Prostate gland (tissue), 2 donors: Measurements from ENCODE around the gene PRKAG2. TPM values are rescaled to one million over a fixed set of nuclear protein-coding genes. Genes with fewer than 3 reads are reported as not detected.

Experiments
- DNase-seq: peaks from one replicate; pipeline ENCODE4 v3.0.0-alpha.2; 2019; ENCODE audit warnings: low spot score
- H3K27ac ChIP-seq, 2 donors: fragments of 200-600 bp; sonication (generic); 2 replicates each; pipeline ENCODE4 v1.5.1; 2017 to 2019
- H3K27me3 ChIP-seq: fragments of 200-600 bp; sonication (generic); replicated peaks from 2 replicates; pipeline ENCODE4 v1.5.1; 2019; ENCODE audit not compliant: insufficient read depth
- H3K36me3 ChIP-seq, 2 donors: fragments of 200-600 bp; sonication (generic); 1 replicate in 1 of 2; 2 replicates in 1 of 2; pipeline versions ENCODE4 v1.5.1 to v1.8.1; 2017 to 2019
- H3K4me1 ChIP-seq: fragments of 200-600 bp; sonication (generic); replicated peaks from 2 replicates; pipeline ENCODE4 v1.5.1; 2019
- H3K4me3 ChIP-seq, 2 donors: fragments of 200-600 bp; sonication (generic); 2 replicates each; pipeline ENCODE4 v1.5.1; 2017 to 2019
- H3K9me3 ChIP-seq: fragments of 200-600 bp; sonication (generic); 2 replicates; pipeline ENCODE4 v1.5.1; 2017
- POLR2A ChIP-seq: fragments of 450-650 bp; IDR thresholded peaks from one replicate; pipeline ENCODE4 v1.6.1; 2016; ENCODE audit warnings: antibody characterized with exemption, mild to moderate bottlenecking
- POLR2AphosphoS5 ChIP-seq: sonication (generic); formaldehyde crosslinking; IDR thresholded peaks from one replicate; pipeline ENCODE4 v1.6.1; 2017; ENCODE audit warnings: antibody characterized with exemption
- WGBS: methylation state at CpG from one replicate; pipeline ENCODE4 v1.1.5; 2018; 5-methylcytosine and 5-hydroxymethylcytosine counted together
- intact Hi-C: fragments of 100-400 bp; cut with DNase I; formaldehyde crosslinking; loops from one replicate; pipeline ENCODE4 v1.14.2; 2022
- total RNA-seq, 2 donors: library from RNA; depleted of rRNA; stranded (reverse); fragments of >200 nt; gene quantifications; one replicate each; pipeline ENCODE4 v1.1.0, GENCODE V29; 2016
- TF ChIP-seq, protein P1 (sequence below), 4 experiments: fragments of 200-600 bp in 2 of 4; fragments of 450-650 bp in 2 of 4; sonication (generic) in 2 of 4; IDR thresholded peaks; 1 replicate in 3 of 4; 2 replicates in 1 of 4; pipeline ENCODE4 v1.5.1; 2016 to 2019; ENCODE audit warnings: antibody characterized with exemption in 4 of 4, mild to moderate bottlenecking in 2 of 4, moderate library complexity in 2 of 4

Gene PRKAG2
- total RNA-seq, 2 donors from 2014 or later, result 31.6 to 38.1 TPM

DNA sequence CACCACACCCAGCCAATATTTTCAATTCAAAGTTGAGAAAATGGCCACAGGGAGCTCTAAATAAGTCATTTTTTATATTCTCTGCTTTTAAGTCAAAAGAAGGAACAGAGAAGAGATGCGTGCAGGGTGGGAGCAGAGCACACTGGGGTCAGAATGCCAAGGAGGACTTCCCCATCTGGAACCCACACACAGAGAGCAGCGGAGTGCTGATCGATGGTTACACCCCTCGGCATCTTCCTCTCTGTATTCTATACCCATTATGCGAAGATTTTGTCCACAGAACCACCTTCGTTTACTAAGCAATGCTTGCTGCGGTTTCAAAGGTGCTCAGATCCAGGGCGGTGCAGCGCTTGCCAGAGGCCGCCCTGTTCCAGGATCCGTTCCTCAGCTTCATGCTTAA, 265.9 kb downstream of the PRKAG2 start:
- DNase-seq, result no peak
- Histone ChIP-seq H3K4me1 (no peaks in the 10 kb centered on the region), H3K27me3 (no peaks in the 10 kb centered on the region), H3K27ac (no peak overlapping the region), H3K36me3 (no peaks in the 10 kb centered on the region), H3K4me3 (no peak overlapping the region), H3K9me3 (no peaks in the 10 kb centered on the region)
- no peak for TF ChIP-seq POLR2AphosphoS5
- no peak for TF ChIP-seq POLR2A
- TF ChIP-seq, protein P1, sequence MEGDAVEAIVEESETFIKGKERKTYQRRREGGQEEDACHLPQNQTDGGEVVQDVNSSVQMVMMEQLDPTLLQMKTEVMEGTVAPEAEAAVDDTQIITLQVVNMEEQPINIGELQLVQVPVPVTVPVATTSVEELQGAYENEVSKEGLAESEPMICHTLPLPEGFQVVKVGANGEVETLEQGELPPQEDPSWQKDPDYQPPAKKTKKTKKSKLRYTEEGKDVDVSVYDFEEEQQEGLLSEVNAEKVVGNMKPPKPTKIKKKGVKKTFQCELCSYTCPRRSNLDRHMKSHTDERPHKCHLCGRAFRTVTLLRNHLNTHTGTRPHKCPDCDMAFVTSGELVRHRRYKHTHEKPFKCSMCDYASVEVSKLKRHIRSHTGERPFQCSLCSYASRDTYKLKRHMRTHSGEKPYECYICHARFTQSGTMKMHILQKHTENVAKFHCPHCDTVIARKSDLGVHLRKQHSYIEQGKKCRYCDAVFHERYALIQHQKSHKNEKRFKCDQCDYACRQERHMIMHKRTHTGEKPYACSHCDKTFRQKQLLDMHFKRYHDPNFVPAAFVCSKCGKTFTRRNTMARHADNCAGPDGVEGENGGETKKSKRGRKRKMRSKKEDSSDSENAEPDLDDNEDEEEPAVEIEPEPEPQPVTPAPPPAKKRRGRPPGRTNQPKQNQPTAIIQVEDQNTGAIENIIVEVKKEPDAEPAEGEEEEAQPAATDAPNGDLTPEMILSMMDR (IDR thresholded peaks at IDR 0.05), result no peak
- intact Hi-C loops, result no loop called here
- 92% methylated on average over 11 of the region's 11 CpGs for WGBS

DNA sequence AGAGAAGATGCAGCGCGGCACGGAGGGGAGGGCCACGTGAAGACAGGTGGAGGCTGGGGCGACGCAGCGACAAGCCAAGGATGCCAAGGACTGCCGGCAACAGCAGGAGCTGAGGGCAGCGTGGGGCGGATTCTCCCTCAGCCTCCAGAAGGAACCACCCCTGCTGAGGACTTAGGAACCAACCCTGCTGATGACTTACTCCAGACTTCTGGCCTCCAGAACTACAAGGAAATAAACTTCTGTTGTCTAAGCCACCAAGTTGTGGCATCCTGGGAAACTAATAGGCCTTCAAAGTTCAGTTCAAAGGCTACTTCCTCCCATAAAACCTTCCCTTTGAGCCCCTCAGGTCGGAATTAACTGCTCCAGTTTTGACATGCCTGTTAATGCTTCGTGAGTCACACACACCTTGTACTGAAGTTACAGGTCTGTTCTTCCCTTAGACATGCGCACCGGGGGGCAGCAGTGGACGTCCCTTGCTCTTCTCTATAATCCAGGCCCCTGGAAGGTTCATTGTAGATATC, 268.8 kb downstream of the PRKAG2 start:
- 61% methylated on average over 15 of the region's 15 CpGs for WGBS
- Histone ChIP-seq H3K9me3 (no peaks in the 10 kb centered on the region), H3K27me3 (no peaks in the 10 kb centered on the region), H3K36me3 (no peaks in the 10 kb centered on the region), H3K27ac (no peak overlapping the region), H3K4me1 (no peaks in the 10 kb centered on the region), H3K4me3 (no peak overlapping the region)
- TF ChIP-seq POLR2A, result no peak
- TF ChIP-seq, protein P1 (IDR thresholded peaks at IDR 0.05), result no peak
- TF ChIP-seq POLR2AphosphoS5, result no peak
- intact Hi-C loops, result no loop called here
- DNase-seq, result no peak

DNA sequence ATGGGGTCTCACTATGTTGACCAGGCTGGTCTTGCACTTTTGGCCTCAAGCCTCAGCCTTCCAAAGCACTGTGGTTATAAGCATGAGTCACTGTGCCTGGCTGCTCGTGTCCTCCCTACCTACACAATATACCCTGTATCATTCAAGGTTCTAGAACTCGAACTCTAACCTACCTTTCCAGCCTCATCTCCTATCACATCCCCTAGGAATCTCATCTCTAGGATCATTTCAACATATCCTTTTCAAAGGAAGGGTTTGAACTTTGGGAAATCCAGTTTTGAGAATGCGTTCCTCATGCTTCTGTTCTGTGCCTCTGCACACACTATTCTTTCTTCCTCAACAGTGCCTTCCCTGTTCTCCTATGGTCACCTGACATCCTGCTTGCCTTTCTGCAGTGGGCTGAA, 269.4 kb downstream of the PRKAG2 start:
- DNase-seq, result no peak
- Histone ChIP-seq H3K4me3 (no peak overlapping the region), H3K27me3 (no peaks in the 10 kb centered on the region), H3K36me3 (no peaks in the 10 kb centered on the region), H3K9me3 (no peaks in the 10 kb centered on the region), H3K27ac (no peak overlapping the region), H3K4me1 (no peaks in the 10 kb centered on the region)
- WGBS, result 89% methylated on average over 3 of the region's 3 CpGs
- no peak for TF ChIP-seq POLR2AphosphoS5
- TF ChIP-seq, protein P1 (IDR thresholded peaks at IDR 0.05), result no peak
- no peak for TF ChIP-seq POLR2A
- intact Hi-C loops, result no loop called here

DNA sequence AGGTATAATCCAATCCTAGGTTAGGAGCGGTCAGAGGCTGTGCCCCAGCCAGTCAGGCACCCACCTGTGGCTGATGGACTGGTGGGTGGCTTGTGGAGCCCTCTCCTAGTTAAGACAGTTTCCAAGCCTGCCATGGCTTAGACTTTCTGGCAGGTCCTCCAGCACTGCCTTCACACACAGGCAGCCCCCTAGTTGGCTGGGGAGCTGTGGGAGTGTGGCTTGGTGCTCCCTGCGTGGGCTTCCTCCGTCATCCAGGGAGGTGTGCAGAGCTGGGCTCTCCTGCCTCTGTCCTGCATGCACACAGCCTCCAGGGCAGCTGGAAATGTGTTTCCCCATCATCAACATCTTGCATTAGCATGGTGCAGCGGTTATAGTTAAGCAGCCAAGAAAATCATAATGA, 273.0 kb downstream of the PRKAG2 start:
- WGBS, result 96% methylated on average over 4 of the region's 4 CpGs
- Histone ChIP-seq H3K27me3 (no peaks in the 10 kb centered on the region), H3K36me3 (no peaks in the 10 kb centered on the region), H3K4me3 (no peak overlapping the region), H3K4me1 (no peaks in the 10 kb centered on the region), H3K9me3 (no peaks in the 10 kb centered on the region), H3K27ac (no peak overlapping the region)
- TF ChIP-seq POLR2AphosphoS5 (no peak), POLR2A (no peak)
- TF ChIP-seq, protein P1 (IDR thresholded peaks at IDR 0.05), result no peak
- intact Hi-C loops, result no loop called here
- no peak for DNase-seq

DNA sequence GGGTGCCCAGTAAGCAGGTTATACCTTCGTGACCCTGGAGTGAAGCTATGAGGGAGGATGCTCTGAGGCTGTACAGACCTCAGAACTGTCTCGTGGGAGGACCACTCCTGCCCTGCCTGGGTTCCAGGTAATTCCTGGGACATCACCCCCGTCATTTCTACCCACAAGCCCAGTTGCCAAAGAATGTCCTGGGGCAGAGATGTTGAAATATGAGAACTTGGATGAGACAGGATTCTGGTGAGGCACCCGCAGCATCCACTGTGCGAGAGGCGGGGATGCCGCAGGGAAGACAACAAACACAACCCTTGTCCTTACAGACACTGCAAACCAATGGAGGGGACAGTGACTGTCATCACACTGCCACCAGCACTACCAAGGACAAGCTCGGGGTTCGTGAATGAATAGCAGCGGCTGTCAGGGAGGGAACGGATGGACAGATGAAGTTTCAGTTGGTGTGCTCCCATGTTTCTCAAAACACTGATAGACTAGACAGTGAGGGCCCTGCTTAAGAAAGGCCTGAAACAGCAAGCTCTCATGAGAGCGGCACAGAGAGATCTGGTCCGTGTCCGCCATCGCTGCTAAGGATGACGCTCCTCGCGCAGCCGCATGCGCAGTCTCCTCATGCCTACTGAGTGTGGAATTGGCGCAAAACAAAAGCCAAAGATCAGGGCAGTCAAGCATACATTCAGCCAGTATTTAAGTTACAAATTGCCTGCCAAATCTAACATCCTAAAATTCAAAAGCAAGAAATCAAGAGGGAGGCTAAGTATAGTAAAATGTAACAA, 275.2 kb downstream of the PRKAG2 start:
- no peak for TF ChIP-seq POLR2A
- Histone ChIP-seq H3K4me3 (no peak overlapping the region), H3K4me1 (no peaks in the 10 kb centered on the region), H3K27ac (no peak overlapping the region), H3K27me3 (no peaks in the 10 kb centered on the region), H3K36me3 (no peaks in the 10 kb centered on the region), H3K9me3 (no peaks in the 10 kb centered on the region)
- intact Hi-C loops, result no loop called here
- no peak for DNase-seq
- 87% methylated on average over 21 of the region's 21 CpGs for WGBS
